ENCODE data around the gene RSPH4A.
"Not testable (repeated sequence)": the region's sequence is repeated elsewhere in the genome, so short reads cannot be mapped to it uniquely, and the experiment has no call there.

Gene RSPH4A

DNA sequence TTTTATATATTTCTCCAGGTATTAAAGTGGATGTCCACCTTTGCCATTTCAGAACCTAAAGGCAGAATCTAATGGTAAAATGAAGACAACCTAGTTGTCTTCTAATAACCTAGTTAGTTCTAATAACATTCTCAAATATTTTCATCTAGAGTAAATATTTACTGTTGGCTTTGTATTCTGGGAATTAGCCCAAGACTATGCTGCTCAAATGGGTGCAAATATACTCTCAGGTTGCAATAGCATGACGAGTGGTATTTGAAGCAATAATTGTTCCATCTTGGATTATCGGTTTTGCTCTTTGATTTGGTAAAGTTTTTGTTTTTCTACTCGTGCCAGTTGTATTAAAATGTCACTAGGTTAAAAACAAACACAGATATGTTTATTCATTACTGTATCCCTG lies 21.0 kb upstream of the RSPH4A start:
- DNase-seq (ENCODE audit: low read depth) = no peak
- H3K4me3 ChIP-seq (ENCODE audit: control insufficient read depth, low read depth, low read length) = no peak overlapping the region
- TF ChIP-seq, protein P1, sequence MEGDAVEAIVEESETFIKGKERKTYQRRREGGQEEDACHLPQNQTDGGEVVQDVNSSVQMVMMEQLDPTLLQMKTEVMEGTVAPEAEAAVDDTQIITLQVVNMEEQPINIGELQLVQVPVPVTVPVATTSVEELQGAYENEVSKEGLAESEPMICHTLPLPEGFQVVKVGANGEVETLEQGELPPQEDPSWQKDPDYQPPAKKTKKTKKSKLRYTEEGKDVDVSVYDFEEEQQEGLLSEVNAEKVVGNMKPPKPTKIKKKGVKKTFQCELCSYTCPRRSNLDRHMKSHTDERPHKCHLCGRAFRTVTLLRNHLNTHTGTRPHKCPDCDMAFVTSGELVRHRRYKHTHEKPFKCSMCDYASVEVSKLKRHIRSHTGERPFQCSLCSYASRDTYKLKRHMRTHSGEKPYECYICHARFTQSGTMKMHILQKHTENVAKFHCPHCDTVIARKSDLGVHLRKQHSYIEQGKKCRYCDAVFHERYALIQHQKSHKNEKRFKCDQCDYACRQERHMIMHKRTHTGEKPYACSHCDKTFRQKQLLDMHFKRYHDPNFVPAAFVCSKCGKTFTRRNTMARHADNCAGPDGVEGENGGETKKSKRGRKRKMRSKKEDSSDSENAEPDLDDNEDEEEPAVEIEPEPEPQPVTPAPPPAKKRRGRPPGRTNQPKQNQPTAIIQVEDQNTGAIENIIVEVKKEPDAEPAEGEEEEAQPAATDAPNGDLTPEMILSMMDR (IDR thresholded peaks at IDR 0.05; ENCODE audit: control insufficient read depth, insufficient read depth, low read depth, low read length, missing control alignments) = no peak

DNA sequence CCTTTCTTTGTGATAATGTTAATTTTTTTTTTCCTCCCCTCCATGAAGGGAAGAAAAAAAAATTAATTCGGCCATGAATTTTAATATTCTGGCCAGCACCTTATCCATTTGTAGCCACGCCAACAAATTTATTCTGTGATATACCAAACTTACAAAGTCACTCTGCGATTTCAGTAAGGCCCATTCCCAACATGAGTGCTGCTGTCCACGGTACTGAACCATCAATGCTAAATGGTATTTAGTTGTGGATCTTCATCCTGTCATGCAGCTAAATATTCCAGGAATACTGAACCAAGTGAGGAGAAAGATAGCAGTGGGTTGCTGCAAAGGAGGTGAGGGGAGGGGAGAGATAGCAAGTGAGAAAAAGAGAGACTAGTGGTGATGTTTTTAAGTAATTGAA lies 19.5 kb upstream of the RSPH4A start:
- TF ChIP-seq, protein P1 (IDR thresholded peaks at IDR 0.05; ENCODE audit: control insufficient read depth, insufficient read depth, low read depth, low read length, missing control alignments) = no peak
- DNase-seq (ENCODE audit: low read depth) = no peak
- H3K4me3 ChIP-seq (ENCODE audit: control insufficient read depth, low read depth, low read length) = no peak overlapping the region

GRCh38 chr6:116603916-116604315 lies 12.4 kb upstream of the RSPH4A start:
- H3K4me3 ChIP-seq (ENCODE audit: control insufficient read depth, low read depth, low read length); DNase-seq (ENCODE audit: low read depth): not testable (repeated sequence)

GRCh38 chr6:116604868-116605267 lies 11.4 kb upstream of the RSPH4A start:
- not testable (repeated sequence) for DNase-seq (ENCODE audit: low read depth); H3K4me3 ChIP-seq (ENCODE audit: control insufficient read depth, low read depth, low read length)

- TF ChIP-seq, protein P1 (IDR thresholded peaks at IDR 0.05; ENCODE audit: control insufficient read depth, insufficient read depth, low read depth, low read length, missing control alignments) = no peak
- H3K4me3 ChIP-seq (ENCODE audit: control insufficient read depth, low read depth, low read length) = no peak overlapping the region
- no peak for DNase-seq (ENCODE audit: low read depth)
Measured at GRCh38 chr6:116605935-116606334, 10.3 kb upstream of the RSPH4A start.

GRCh38 chr6:116611056-116611455 lies 5.2 kb upstream of the RSPH4A start:
- TF ChIP-seq, protein P1 (IDR thresholded peaks at IDR 0.05; ENCODE audit: control insufficient read depth, insufficient read depth, low read depth, low read length, missing control alignments) = no peak
- no peak overlapping the region for H3K4me3 ChIP-seq (ENCODE audit: control insufficient read depth, low read depth, low read length)
- no peak for DNase-seq (ENCODE audit: low read depth)

- no peak for DNase-seq (ENCODE audit: low read depth)
- TF ChIP-seq, protein P1 (IDR thresholded peaks at IDR 0.05; ENCODE audit: control insufficient read depth, insufficient read depth, low read depth, low read length, missing control alignments) = no peak
- peak overlapping the region; percentile 96 for H3K4me3 ChIP-seq (ENCODE audit: control insufficient read depth, low read depth, low read length)
Measured at GRCh38 chr6:116616737-116617053, 416 bp downstream of the RSPH4A start.

- no peak for DNase-seq (ENCODE audit: low read depth)
- TF ChIP-seq, protein P1 (IDR thresholded peaks at IDR 0.05; ENCODE audit: control insufficient read depth, insufficient read depth, low read depth, low read length, missing control alignments) = no peak
Measured at GRCh38 chr6:116624036-116624805, 7.9 kb downstream of the RSPH4A start.

More at GRCh38 chr6:116624036-116624805, 7.9 kb downstream of the RSPH4A start:
- no peak overlapping the region for H3K4me3 ChIP-seq (ENCODE audit: control insufficient read depth, low read depth, low read length)
